ENCODE measurements around the gene PPP1R9A.

DNA sequence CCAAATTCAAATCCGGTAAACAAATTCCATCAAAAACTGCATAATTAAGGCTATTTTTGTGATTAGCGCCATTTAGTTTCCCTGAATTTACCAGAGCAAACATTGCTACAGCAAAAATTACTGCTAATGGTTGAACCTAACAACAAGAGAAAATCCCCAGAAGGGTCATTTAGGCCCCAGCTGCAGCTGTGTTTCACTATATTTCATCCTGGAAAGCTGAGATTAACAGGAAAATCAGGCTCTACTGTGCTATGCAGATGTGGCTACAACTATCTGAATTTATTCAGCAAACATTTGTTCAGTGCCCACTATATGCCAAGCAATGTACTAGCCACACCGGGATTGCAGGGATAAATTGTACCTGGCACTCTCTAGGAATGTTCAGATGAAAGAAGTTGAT is 312.9 kb downstream of the PPP1R9A start:
- TF ChIP-seq, protein P1, sequence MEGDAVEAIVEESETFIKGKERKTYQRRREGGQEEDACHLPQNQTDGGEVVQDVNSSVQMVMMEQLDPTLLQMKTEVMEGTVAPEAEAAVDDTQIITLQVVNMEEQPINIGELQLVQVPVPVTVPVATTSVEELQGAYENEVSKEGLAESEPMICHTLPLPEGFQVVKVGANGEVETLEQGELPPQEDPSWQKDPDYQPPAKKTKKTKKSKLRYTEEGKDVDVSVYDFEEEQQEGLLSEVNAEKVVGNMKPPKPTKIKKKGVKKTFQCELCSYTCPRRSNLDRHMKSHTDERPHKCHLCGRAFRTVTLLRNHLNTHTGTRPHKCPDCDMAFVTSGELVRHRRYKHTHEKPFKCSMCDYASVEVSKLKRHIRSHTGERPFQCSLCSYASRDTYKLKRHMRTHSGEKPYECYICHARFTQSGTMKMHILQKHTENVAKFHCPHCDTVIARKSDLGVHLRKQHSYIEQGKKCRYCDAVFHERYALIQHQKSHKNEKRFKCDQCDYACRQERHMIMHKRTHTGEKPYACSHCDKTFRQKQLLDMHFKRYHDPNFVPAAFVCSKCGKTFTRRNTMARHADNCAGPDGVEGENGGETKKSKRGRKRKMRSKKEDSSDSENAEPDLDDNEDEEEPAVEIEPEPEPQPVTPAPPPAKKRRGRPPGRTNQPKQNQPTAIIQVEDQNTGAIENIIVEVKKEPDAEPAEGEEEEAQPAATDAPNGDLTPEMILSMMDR (conservative IDR thresholded peaks at IDR 0.05; ENCODE audit: low read depth, low read length): no peak
- no peak for TF ChIP-seq EZH2 (IDR thresholded peaks at IDR 0.05; ENCODE audit: borderline replicate concordance, low read depth, low read length, poor library complexity, severe bottlenecking)
